Measurements from ENCODE around the gene C2CD3. TPM values are rescaled to one million over a fixed set of nuclear protein-coding genes. Genes with fewer than 3 reads are reported as not detected.

Gene C2CD3
- total and polyA plus RNA-seq, 9 of the 15 experiments (the other 6 are each of a cell fraction or from before 2014, with no cell fraction given): 4.4 to 20.2 (median 15.4) TPM

- DNase-seq (ENCODE audit: extremely low read depth in 1 of 4, low spot score in 3 of 4): peak; percentile 32 to 76 (median 47)
- Histone ChIP-seq H3K9ac (ENCODE audit: insufficient read depth in 1 of 2, low read depth in 2 of 2, low read length in 2 of 2) (peak overlapping the region in 1 of 2 experiments; percentile 37; a peak in 2 of 4 replicates), H3K4me3 (no peak overlapping the region), H3K4me2 (ENCODE audit: insufficient read depth, low read length) (peak overlapping the region; percentile 11), H2AFZ (ENCODE audit: low read depth, low read length) (peak overlapping the region; percentile 58), H3K79me2 (ENCODE audit: control insufficient read depth, insufficient read depth, low read length) (no peaks in the 10 kb centered on the region), H3K27ac (ENCODE audit: extremely low read depth, low read depth, low read length) (peak overlapping the region; percentile 69), H3K36me3 (ENCODE audit: control insufficient read depth, insufficient read depth, low read length) (peaks cover 29% of the 10 kb centered on the region), H3K4me1 (replicated peaks in 1 of 2; ENCODE audit: control insufficient read depth in 2 of 2, insufficient read depth in 2 of 2, low read length in 2 of 2) (peaks cover 0 to 21% of the 10 kb centered on the region in 2 experiments; a peak in 2 of 5 replicates), H4K20me1 (replicated peaks; ENCODE audit: control insufficient read depth, insufficient read depth, low read length) (no peaks in the 10 kb centered on the region), H3K9me1 (ENCODE audit: control insufficient read depth, insufficient read depth, low read length) (no peaks in the 10 kb centered on the region), H3K27me3 (ENCODE audit: control insufficient read depth in 2 of 2, insufficient read depth in 2 of 2, low read length in 2 of 2) (no peaks in the 10 kb centered on the region), H3K9me3 (replicated peaks; ENCODE audit: control insufficient read depth, insufficient read depth, low read depth, low read length) (no peaks in the 10 kb centered on the region)
- ATAC-seq: peak; percentile 92
- 10% methylated on average over 2 of the region's 2 CpGs for WGBS (ENCODE audit: insufficient coverage, low coverage, missing lambda C conversion rate)
- peak; percentile 86 for FAIRE-seq
- intact Hi-C loops (cut with micrococcal nuclease): no loop called here
- POLR2A ChIA-PET: interaction anchor here (3.6 kb wide), 1 partner anchor 11 kb away, joined by 14 read pairs; no protein-coding TSS in a partner anchor
- in situ Hi-C loops (cut with MboI): no loop called here
- no TSS peak for BruUV-seq (replicated peaks)
- CTCF ChIA-PET (ENCODE audit: low intra/inter-chr PET ratio): no interaction called here
- TF ChIP-seq ARID1B (IDR thresholded peaks at IDR 0.05): peak; percentile 56
- no peak for TF ChIP-seq ILK (tag; IDR thresholded peaks at IDR 0.05; ENCODE audit: borderline replicate concordance, low read depth)
- peak; percentile 80 for TF ChIP-seq NFE2 (IDR thresholded peaks at IDR 0.05; ENCODE audit: low read depth)
- peak; percentile 73 for TF ChIP-seq TEAD4 (IDR thresholded peaks at IDR 0.05; ENCODE audit: low read length)
- no peak for TF ChIP-seq TEAD4 (CRISPR knock-in tag; IDR thresholded peaks at IDR 0.05; ENCODE audit: borderline replicate concordance)
- no peak for TF ChIP-seq ELK3 (CRISPR knock-in tag; IDR thresholded peaks at IDR 0.05)
- TF ChIP-seq HNRNPUL1 (IDR thresholded peaks at IDR 0.05; ENCODE audit: low read length): no peak
- no peak for TF ChIP-seq TSHZ1 (CRISPR knock-in tag; IDR thresholded peaks at IDR 0.05)
- no peak for TF ChIP-seq NFXL1 (CRISPR knock-in tag; IDR thresholded peaks at IDR 0.05)
- no peak for TF ChIP-seq ZNF318 (IDR thresholded peaks at IDR 0.05; ENCODE audit: borderline replicate concordance in 1 of 2, low read depth in 1 of 2)
Observed at GRCh38 chr11:74138572-74138971, 32.2 kb downstream of the C2CD3 start.
